ENCODE measurements around the gene ZNF319.
A peak's percentile ranks its signal among the peaks of the same experiment; 100 is the strongest.

ZNF319 gene

GRCh38 chr16:58030136-58030840, 29.8 kb upstream of the ZNF319 start:
- Mint-ChIP-seq H3K36me3 (no peaks in the 10 kb centered on the region), H3K9me3 (no peaks in the 10 kb centered on the region), H3K27me3 (peaks cover 20% of the 10 kb centered on the region), H3K4me3 (no peak overlapping the region), H3K27ac (no peak overlapping the region), H3K4me1 (peaks cover 2% of the 10 kb centered on the region)
- ATAC-seq (ENCODE audit: low read depth), result no peak
- DNase-seq (ENCODE audit: low spot score in 2 of 2), result no peak

- no peak overlapping the region for H3K4me3 Mint-ChIP-seq
- no peaks in the 10 kb centered on the region for H3K9me3 Mint-ChIP-seq
- DNase-seq (ENCODE audit: low spot score in 2 of 2), result no peak
- H3K36me3 Mint-ChIP-seq, result no peaks in the 10 kb centered on the region
- ATAC-seq (ENCODE audit: low read depth), result no peak
- peaks cover 21% of the 10 kb centered on the region for H3K27me3 Mint-ChIP-seq
- no peak overlapping the region for H3K27ac Mint-ChIP-seq
- peaks cover 7% of the 10 kb centered on the region for H3K4me1 Mint-ChIP-seq
Measured at GRCh38 chr16:58029410-58029809, 28.9 kb upstream of the ZNF319 start.

DNA sequence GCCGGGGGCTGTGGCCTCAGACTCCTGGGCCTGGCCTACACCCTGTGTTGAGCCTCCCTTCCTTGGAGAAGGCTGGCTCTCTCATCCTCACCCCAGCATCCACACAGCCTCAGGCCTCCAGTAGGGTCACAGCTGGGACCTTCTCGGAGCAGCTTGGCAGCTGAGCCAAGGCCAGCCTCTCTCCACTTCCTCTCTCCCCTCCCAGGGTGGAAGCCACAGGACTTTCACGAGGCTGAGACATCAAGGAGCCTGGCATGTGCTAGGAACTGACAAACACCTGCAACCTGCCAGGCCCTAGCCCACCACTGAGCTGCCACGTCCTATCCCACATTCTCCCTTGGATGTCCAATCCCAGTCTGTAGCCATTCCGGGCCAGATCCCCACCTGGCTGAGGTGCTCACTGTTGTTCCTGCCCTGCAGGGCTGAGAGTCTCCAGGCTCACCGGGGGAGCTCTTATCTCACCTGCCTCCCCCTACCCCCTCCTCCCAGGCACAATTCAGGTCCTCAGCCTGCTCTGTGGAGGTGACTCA, 28.1 kb upstream of the ZNF319 start:
- Mint-ChIP-seq H3K4me3 (no peak overlapping the region), H3K27ac (no peak overlapping the region), H3K36me3 (no peaks in the 10 kb centered on the region), H3K27me3 (peaks cover 21% of the 10 kb centered on the region), H3K9me3 (no peaks in the 10 kb centered on the region), H3K4me1 (peaks cover 7% of the 10 kb centered on the region)
- ATAC-seq (ENCODE audit: low read depth), result no peak
- DNase-seq (ENCODE audit: low spot score in 2 of 2), result no peak

- peak overlapping the region; percentile 72 for H3K4me3 Mint-ChIP-seq
- no peak for DNase-seq (ENCODE audit: low spot score in 2 of 2)
- H3K27me3 Mint-ChIP-seq, result peaks cover 18% of the 10 kb centered on the region
- no peak overlapping the region for H3K27ac Mint-ChIP-seq
- ATAC-seq (ENCODE audit: low read depth), result no peak
- no peaks in the 10 kb centered on the region for H3K36me3 Mint-ChIP-seq
- H3K4me1 Mint-ChIP-seq, result peaks cover 7% of the 10 kb centered on the region
- no peaks in the 10 kb centered on the region for H3K9me3 Mint-ChIP-seq
Measured at GRCh38 chr16:58027916-58028455, 27.5 kb upstream of the ZNF319 start.

DNA sequence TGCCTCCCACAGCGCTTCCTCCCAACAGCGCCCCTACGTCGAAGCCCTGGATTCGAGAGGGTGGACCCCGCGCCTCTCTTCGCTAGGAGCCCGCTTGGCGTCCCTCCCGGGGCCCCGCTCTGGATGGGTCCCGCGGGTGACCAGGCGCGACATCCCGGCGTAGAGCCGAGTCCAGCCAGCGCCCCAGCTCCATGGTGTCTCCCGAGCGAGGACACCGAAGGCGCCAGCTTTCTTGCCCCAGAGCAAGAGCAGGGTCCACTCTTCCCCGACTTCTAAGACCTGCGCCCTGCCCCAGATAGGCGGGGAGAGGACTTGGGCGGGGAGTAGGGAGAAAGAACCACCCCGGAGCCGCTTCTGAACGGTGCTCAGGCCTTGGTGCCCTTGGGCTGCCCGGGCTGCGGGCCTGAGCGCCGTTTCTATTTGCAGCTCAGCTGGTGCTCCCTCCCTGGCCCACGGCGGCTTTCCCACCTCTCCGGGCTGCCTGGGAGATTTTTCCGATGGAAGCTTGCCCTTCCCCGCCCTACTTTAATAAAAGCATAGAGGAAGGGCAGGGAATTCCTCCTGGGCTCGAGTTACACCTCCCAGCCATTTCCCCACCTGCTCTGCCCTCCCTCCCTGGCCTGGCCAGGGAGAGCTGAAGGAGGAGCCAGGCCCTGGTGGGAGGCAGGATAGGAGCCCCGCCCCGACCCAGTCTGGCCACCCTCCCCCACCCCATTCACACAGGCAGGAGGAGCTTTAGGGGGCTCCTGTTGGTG, 26.9 kb upstream of the ZNF319 start:
- DNase-seq (ENCODE audit: low spot score in 2 of 2), result no peak
- peaks cover 7% of the 10 kb centered on the region for H3K4me1 Mint-ChIP-seq

DNA sequence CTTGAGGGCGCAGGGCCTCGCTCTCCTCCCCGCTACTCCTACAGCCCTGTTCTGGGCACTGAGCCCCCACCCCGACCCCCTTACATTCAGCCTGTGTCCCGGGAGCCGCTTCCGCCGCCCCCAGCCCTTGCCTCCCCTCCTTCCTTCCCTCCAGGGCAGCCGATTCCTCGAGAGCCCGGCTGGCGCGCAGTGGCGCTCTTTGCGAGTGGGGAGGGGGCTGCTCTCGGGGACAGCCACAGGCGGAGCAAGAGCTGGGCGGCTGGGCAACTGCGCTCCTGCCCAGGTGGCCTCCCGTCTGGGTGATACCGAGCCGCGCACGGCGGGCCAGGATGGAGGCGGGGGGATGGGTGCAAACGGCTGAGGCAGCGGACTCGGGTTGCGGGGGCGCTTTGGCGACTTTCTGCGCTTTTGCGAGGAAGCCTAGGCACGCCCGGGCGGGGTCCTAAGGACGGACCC, 26.3 kb upstream of the ZNF319 start:
- DNase-seq (ENCODE audit: low spot score in 2 of 2) (no peak), ATAC-seq (ENCODE audit: low read depth) (no peak)
- Mint-ChIP-seq H3K4me1 (peaks cover 7% of the 10 kb centered on the region), H3K36me3 (no peaks in the 10 kb centered on the region), H3K4me3 (peak overlapping the region; percentile 59), H3K27ac (no peak overlapping the region), H3K9me3 (no peaks in the 10 kb centered on the region), H3K27me3 (peaks cover 18% of the 10 kb centered on the region)

More for the DNA sequence above, 26.9 kb upstream of the ZNF319 start:
- Mint-ChIP-seq H3K27ac (no peak overlapping the region), H3K9me3 (no peaks in the 10 kb centered on the region), H3K27me3 (peaks cover 18% of the 10 kb centered on the region), H3K36me3 (no peaks in the 10 kb centered on the region), H3K4me3 (no peak overlapping the region)
- no peak for ATAC-seq (ENCODE audit: low read depth)

GRCh38 chr16:58026139-58026704, 25.8 kb upstream of the ZNF319 start:
- Mint-ChIP-seq H3K9me3 (no peaks in the 10 kb centered on the region), H3K4me1 (peaks cover 7% of the 10 kb centered on the region), H3K4me3 (peak overlapping the region; percentile 59), H3K27ac (no peak overlapping the region), H3K36me3 (no peaks in the 10 kb centered on the region), H3K27me3 (peaks cover 18% of the 10 kb centered on the region)
- DNase-seq (ENCODE audit: low spot score in 2 of 2) (peak; percentile 14 to 30), ATAC-seq (ENCODE audit: low read depth) (no peak)

DNA sequence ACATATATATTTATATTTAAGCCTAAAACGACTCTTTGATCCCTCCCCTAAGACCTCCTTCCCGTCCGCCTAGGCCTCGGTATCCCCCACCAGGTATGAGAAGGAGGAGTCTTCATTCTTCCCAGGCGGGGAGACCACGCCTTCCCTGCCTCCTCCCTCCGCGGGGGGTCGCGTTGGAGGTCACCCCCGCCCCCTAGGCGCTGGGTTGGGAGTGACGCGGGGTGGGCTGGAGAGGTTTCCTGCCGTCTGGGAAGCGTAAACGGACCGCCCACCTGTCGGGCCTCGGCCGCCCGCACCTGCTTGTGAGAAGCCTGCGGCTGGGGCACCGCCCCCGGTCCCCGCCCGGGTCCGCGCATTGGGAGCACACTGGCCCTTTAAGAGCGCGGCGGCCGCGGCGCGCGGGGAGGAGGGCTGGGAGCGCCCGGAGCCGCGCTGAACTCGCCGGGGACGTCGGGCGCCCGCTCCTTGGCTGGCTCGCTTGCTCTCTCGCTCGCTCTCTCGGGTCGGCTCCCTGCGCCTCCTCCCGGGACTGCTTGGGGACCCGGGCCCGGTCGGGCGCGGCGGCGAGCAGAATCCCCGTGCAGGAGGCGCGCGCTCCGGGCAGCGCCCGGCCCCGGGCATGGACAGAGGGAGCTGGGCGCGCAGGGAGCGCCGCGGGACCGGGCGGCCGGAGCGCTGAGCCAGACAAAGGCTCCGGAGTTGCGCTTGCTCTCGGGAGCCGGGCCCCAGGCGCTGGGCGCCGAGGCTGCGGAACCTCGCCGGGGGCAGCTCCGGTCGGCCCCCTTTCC, 25.1 kb upstream of the ZNF319 start, which contains the start of gene MMP15:
MMP15 (plus strand) TSS at position 404 of the 788 bp plus-strand sequence. CDS start 597 bp downstream, outside the sequence.
- H3K27me3 Mint-ChIP-seq, result peaks cover 18% of the 10 kb centered on the region
- DNase-seq (ENCODE audit: low spot score in 2 of 2) (peak; percentile 22 to 54), ATAC-seq (ENCODE audit: low read depth) (peak; percentile 80)
- peak within 1 kb of the TSS; percentile 35 for H3K27ac Mint-ChIP-seq
- peaks cover 9% of the 10 kb centered on the region for H3K4me1 Mint-ChIP-seq
- peak within 1 kb of the TSS; percentile 84 for H3K4me3 Mint-ChIP-seq
- H3K36me3 Mint-ChIP-seq, result peaks cover 1% of the 10 kb centered on the region
- H3K9me3 Mint-ChIP-seq, result no peaks in the 10 kb centered on the region

- Mint-ChIP-seq H3K4me1 (peaks cover 13% of the 10 kb centered on the region), H3K9me3 (no peaks in the 10 kb centered on the region), H3K4me3 (peak overlapping the region; percentile 84), H3K36me3 (peaks cover 5% of the 10 kb centered on the region), H3K27ac (peak overlapping the region; percentile 35), H3K27me3 (peaks cover 17% of the 10 kb centered on the region)
- DNase-seq (ENCODE audit: low spot score in 2 of 2), result no peak
- ATAC-seq (ENCODE audit: low read depth), result no peak
Measured at GRCh38 chr16:58024486-58025350, 24.2 kb upstream of the ZNF319 start.

DNA sequence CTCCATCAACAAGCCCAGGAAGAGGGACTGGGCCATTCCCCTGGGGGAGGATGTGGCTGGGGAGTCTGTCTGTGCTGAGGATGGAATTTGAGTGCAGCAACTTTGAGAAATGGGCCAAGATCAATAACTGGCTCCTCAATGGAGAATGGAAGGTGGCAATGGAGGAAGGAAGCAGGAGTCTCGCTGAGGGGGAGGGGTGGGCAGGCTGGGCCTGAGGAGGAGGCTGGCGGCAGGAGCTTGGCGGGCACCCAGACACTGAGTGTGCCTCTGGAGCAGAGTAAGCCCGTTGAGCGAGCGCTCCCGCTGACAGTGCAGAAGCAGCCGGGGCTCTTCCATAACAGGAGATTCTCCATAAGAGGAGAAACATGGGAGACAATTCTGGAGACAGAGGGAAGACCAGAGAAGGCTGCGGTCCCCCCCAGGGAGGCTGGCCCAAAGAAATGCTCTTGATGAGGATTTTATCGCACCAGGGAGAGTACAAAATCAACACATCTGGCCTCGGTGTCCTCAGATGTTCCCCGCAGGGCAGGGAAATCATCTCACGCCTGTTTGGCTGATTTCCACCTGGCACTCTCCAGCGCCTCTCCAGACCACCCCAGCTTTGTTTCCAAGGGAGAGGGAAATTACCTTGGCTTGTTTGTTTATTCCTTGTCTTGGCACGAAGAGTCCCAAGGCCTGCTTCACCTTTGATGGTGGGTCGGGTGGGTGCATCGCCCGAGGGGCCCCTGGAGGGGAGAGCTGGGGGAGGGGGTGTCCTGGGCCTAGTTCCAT, 22.3 kb upstream of the ZNF319 start:
- Mint-ChIP-seq H3K9me3 (no peaks in the 10 kb centered on the region), H3K27ac (no peak overlapping the region), H3K36me3 (peaks cover 5% of the 10 kb centered on the region), H3K4me3 (no peak overlapping the region), H3K4me1 (peaks cover 11% of the 10 kb centered on the region), H3K27me3 (peaks cover 3% of the 10 kb centered on the region)
- ATAC-seq (ENCODE audit: low read depth) (no peak), DNase-seq (ENCODE audit: low spot score in 2 of 2) (no peak)

- peaks cover 2% of the 10 kb centered on the region for H3K27me3 Mint-ChIP-seq
- H3K4me1 Mint-ChIP-seq, result peaks cover 11% of the 10 kb centered on the region
- H3K4me3 Mint-ChIP-seq, result no peak overlapping the region
- no peak overlapping the region for H3K27ac Mint-ChIP-seq
- H3K9me3 Mint-ChIP-seq, result no peaks in the 10 kb centered on the region
- H3K36me3 Mint-ChIP-seq, result peaks cover 5% of the 10 kb centered on the region
- DNase-seq (ENCODE audit: low spot score in 2 of 2) (no peak), ATAC-seq (ENCODE audit: low read depth) (no peak)
Measured at GRCh38 chr16:58021661-58022551, 21.4 kb upstream of the ZNF319 start.
